Adrenal gland (tissue), 12 donors: ENCODE measurements around the gene FLT1. TPM values are rescaled to one million over a fixed set of nuclear protein-coding genes. Genes with fewer than 3 reads are reported as not detected.
A peak's percentile ranks its signal among the peaks of the same experiment; 100 is the strongest.

Experiments
- DNase-seq, 7 donors: peaks; one replicate each; pipeline ENCODE4 v3.0.0-alpha.2; 2019 to 2020
- H3K27ac ChIP-seq, 5 donors: fragments of 200-600 bp; sonication (generic) in 4 of 5; 1 replicate in 3 of 5; 2 replicates in 2 of 5; pipeline versions ENCODE4 v1.5.1 to v1.8.0; 2016 to 2020; ENCODE audit warnings: mild to moderate bottlenecking in 1 of 5
- H3K27me3 ChIP-seq: fragments of 200-600 bp; 2 replicates; pipeline ENCODE4 v1.8.0; 2021
- H3K36me3 ChIP-seq, 2 donors: fragments of 200-600 bp; replicated peaks in 1 of 2; 1 replicate in 1 of 2; 2 replicates in 1 of 2; pipeline versions ENCODE4 v1.5.1 to v1.8.0; 2018 to 2022
- H3K4me1 ChIP-seq, 2 donors: fragments of 200-600 bp; replicated peaks in 1 of 2; 1 replicate in 1 of 2; 2 replicates in 1 of 2; pipeline versions ENCODE4 v1.5.1 to v1.8.0; 2018 to 2021
- H3K4me3 ChIP-seq, 4 donors: fragments of 200-600 bp; sonication (generic) in 3 of 4; one replicate each; pipeline ENCODE4 v1.5.1; 2016 to 2018
- H3K9me3 ChIP-seq, 3 donors: fragments of 200-600 bp; sonication (generic) in 1 of 3; replicated peaks in 1 of 3; 1 replicate in 2 of 3; 2 replicates in 1 of 3; pipeline versions ENCODE4 v1.5.1 to v1.8.0; 2016 to 2021
- POLR2A ChIP-seq, 2 donors: fragments of 450-650 bp; IDR thresholded peaks; one replicate each; pipeline ENCODE4 v1.6.1; 2017; ENCODE audit warnings: antibody characterized with exemption in 2 of 2, mild to moderate bottlenecking in 2 of 2, moderate library complexity in 1 of 2
- WGBS, 4 donors: extraction: QIAGEN DNeasy Blood & Tissue Kit in 2 of 4; methylation state at CpG; one replicate each; pipeline versions ENCODE4 v1.1.5 to v1.1.7; 2013 to 2017; 5-methylcytosine and 5-hydroxymethylcytosine counted together
- intact Hi-C, 2 donors: fragments of 100-400 bp; cut with DNase I; formaldehyde crosslinking; loops; one replicate each; pipeline versions ENCODE4 v1.14.1 to v1.15.0; 2022 to 2023
- polyA plus RNA-seq, 3 donors: library from polyadenylated mRNA; stranded (reverse); fragments of 200-250 nt in 2 of 3; fragments of 350-450 nt in 1 of 3; fragmentation: Illumina TruSeq in 1 of 3; extraction: RNeasy Lipid Tissue Mini Kit (QIAGEN cat#74804) in 1 of 3; gene quantifications; one replicate each; pipeline ENCODE4 v1.2.3, GENCODE V29; 2013 to 2014
- total RNA-seq, 9 donors: library from RNA; depleted of rRNA in 4 of 9; stranded (reverse); fragments of >200 nt in 4 of 9; fragments of 120-200 nt in 1 of 9; fragmentation: NEBNext Ultra II Directional in 1 of 9; extraction: Animal tissue kit (Norgen Biotek cat#: 25700) in 1 of 9; gene quantifications; one replicate each; pipeline versions ENCODE4 v1.1.0 to v1.2.4, GENCODE V29; 2013 to 2023
- TF ChIP-seq, protein P1 (sequence below), 6 experiments: fragments of 450-650 bp in 4 of 6; fragments of 200-600 bp in 2 of 6; sonication (generic) in 1 of 6; IDR thresholded peaks; 1 replicate in 5 of 6; 2 replicates in 1 of 6; pipeline versions ENCODE4 v1.5.1 to v1.8.0; 2016 to 2021; ENCODE audit warnings: antibody characterized with exemption in 6 of 6, mild to moderate bottlenecking in 2 of 6, moderate library complexity in 1 of 6
- donor health status: healthy with polysubstance abuse.
- donor health status: Bipolar disorder and iron deficiency.
- donor health status: DM: yes; HTN: yes; CAD: no.
- donor health status: DM: no; HTN: no; CAD: no.
- donor health status: DM: no; HTN: no; CAD: no.
- donor health status: DM: yes; HTN: yes; CAD: no.

Gene FLT1
- total and polyA plus RNA-seq, 12 donors: 2.7 to 55.9 (median 24.2) TPM

DNA sequence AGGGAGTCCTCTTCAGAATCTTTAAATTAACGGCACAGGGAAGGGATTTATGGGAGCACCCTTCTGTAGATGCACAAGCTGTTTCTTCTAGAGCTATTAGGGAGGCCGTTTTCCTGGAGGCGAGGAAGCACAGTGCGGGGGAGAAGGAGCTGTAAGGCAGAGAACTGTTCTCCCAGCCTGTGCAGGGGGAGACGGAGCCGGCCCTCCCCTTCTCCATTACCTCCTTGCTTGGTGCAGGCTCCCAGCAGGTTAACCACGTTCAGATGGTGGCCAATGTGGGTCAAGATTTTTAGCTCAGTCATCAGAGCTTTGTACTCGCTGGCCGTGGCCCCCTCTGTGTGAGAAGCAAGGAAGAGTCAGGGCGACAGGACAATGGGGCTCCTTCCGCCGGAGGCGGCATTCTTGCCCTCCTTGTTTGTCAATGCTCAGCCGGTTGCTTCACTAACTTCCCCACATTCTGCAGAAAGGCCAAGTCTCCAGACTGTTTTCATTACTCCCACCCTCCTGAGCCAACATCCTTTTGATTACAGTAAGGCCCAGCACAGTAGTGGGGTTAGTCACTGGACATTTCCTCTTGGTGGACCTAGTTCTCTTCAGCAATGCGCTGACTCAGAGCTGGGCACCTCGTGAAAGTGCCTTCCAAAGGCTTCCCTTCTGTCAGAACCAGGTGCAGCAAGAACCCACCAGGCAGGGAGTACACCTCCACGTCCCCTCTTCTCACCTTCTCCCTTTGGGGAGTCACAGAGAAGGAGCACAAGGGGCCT lies 165.4 kb downstream of the FLT1 start:
- no peaks in the 10 kb centered on the region for H3K36me3 ChIP-seq
- DNase-seq: peak in 5 of 7 donors; percentile 15 to 55 (median 26)
- 64 to 84% (median 69%) methylated on average over 16 to 17 of the region's 17 CpGs for WGBS, 4 donors
- no peaks in the 10 kb centered on the region for H3K9me3 ChIP-seq
- peak overlapping the region in 1 of 5 donors; percentile 40 for H3K27ac ChIP-seq
- H3K27me3 ChIP-seq: no peaks in the 10 kb centered on the region
- TF ChIP-seq, protein P1, sequence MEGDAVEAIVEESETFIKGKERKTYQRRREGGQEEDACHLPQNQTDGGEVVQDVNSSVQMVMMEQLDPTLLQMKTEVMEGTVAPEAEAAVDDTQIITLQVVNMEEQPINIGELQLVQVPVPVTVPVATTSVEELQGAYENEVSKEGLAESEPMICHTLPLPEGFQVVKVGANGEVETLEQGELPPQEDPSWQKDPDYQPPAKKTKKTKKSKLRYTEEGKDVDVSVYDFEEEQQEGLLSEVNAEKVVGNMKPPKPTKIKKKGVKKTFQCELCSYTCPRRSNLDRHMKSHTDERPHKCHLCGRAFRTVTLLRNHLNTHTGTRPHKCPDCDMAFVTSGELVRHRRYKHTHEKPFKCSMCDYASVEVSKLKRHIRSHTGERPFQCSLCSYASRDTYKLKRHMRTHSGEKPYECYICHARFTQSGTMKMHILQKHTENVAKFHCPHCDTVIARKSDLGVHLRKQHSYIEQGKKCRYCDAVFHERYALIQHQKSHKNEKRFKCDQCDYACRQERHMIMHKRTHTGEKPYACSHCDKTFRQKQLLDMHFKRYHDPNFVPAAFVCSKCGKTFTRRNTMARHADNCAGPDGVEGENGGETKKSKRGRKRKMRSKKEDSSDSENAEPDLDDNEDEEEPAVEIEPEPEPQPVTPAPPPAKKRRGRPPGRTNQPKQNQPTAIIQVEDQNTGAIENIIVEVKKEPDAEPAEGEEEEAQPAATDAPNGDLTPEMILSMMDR (IDR thresholded peaks at IDR 0.05): no peak
- no peak overlapping the region for H3K4me3 ChIP-seq
- H3K4me1 ChIP-seq: no peaks in the 10 kb centered on the region
- intact Hi-C loops: loop anchor here in 1 of 2 donors (5.0 to 10.0 kb wide), 2 partner anchors 305 to 468 kb away; no protein-coding TSS in a partner anchor

DNA sequence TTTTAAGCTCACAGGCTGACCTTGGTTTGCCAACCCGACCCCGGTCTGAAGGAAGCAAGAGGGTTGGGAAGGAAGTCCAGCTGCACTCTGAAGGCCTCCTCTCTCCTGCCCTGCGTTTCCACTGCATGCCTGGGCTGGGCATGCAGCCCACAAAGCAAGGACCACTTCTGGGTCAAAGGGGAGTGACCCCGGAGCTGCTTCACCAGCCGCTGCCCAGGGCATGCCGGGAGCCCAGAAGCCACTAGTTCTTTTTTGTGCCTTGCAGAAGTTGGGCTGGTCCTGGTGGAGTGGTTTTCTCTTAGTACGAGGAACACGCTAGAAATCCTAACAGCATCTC lies 166.7 kb downstream of the FLT1 start:
- no peaks in the 10 kb centered on the region for H3K4me1 ChIP-seq
- H3K36me3 ChIP-seq: no peaks in the 10 kb centered on the region
- no peak overlapping the region for H3K4me3 ChIP-seq
- no peak overlapping the region for H3K27ac ChIP-seq
- no peaks in the 10 kb centered on the region for H3K9me3 ChIP-seq
- H3K27me3 ChIP-seq: no peaks in the 10 kb centered on the region
- TF ChIP-seq POLR2A (IDR thresholded peaks at IDR 0.05): no peak
- TF ChIP-seq, protein P1 (IDR thresholded peaks at IDR 0.05): no peak
- no peak for DNase-seq
- 61 to 72% (median 69%) methylated on average over 8 of the region's 8 CpGs for WGBS, 4 donors
- intact Hi-C loops: loop anchor here in 1 of 2 donors (5.0 to 10.0 kb wide), 2 partner anchors 307 to 469 kb away; no protein-coding TSS in a partner anchor

DNA sequence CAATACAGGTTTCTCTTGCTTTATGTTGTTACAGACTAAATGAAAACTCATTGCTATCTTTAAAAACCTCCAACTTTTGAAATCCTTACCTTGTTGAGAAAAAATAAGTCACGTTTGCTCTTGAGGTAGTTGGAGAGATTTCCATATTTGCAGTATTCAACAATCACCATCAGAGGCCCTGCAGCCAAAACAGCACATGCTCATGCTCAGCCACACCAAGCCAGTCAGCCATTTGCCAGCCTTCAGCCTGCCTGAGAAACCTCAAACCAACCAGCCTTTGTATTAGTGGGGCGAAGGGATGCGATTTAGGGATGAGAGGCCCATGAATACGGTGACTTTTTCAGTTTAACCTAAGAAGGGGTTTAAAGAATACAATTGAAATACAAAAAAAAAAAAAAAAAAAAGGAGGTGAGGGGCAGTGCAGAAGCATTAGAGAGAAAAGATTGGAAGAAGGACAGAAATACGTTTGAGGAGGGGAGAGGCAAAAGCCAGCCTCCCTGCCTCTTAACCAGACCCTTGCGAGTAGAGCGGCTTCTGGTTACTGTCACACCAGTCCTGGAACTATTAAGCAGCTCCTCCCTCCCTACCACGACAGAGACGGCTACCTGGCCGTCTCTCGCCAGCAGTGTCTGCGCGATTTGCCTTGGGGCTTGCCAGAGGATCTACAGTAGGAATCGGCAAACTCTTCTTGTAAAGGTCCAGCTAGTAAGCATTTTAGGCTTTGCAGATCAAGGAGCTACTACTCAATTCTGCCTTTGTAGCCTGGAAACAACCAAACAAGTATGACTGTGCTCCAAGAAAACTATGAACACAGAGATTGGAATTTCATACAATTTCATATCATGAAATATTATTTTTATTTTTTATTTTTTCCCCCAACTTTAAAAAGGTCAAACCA lies 167.3 kb downstream of the FLT1 start:
- H3K27ac ChIP-seq: no peak overlapping the region
- intact Hi-C loops: loop anchor here in 1 of 2 donors (5.0 to 10.0 kb wide), 2 partner anchors 307 to 470 kb away; no protein-coding TSS in a partner anchor
- H3K4me3 ChIP-seq: no peak overlapping the region
- no peaks in the 10 kb centered on the region for H3K36me3 ChIP-seq
- DNase-seq: no peak
- H3K9me3 ChIP-seq: no peaks in the 10 kb centered on the region
- H3K27me3 ChIP-seq: no peaks in the 10 kb centered on the region
- 86 to 90% (median 88%) methylated on average over 14 of the region's 14 CpGs for WGBS, 4 donors
- no peaks in the 10 kb centered on the region for H3K4me1 ChIP-seq
- TF ChIP-seq, protein P1 (IDR thresholded peaks at IDR 0.05): no peak
- TF ChIP-seq POLR2A (IDR thresholded peaks at IDR 0.05): no peak

DNA sequence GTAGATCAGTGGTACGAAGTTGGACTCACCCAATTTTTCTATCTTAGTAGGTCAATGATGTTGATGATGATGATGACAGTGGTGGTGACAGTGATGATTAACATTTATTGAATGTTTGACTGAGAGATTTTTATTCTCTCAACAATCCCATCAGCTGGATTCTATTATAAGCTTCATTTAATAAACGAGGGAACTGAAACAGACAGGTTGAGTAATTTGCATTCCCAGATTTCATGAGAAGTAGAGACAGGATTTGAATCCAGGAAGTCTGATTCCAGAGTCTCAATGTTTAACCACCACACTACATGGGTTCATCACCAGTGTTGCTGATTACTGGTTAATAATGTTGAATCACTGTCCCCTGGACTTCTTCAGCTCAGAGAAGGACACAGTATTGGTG lies 168.9 kb downstream of the FLT1 start:
- no peaks in the 10 kb centered on the region for H3K4me1 ChIP-seq

More for the DNA sequence above, 168.9 kb downstream of the FLT1 start:
- TF ChIP-seq, protein P1 (IDR thresholded peaks at IDR 0.05): no peak
- TF ChIP-seq POLR2A (IDR thresholded peaks at IDR 0.05): no peak
- Histone ChIP-seq H3K36me3 (no peaks in the 10 kb centered on the region), H3K9me3 (no peaks in the 10 kb centered on the region), H3K27ac (no peak overlapping the region), H3K27me3 (no peaks in the 10 kb centered on the region), H3K4me3 (no peak overlapping the region)
- intact Hi-C loops: loop anchor here in 1 of 2 donors (5.0 to 10.0 kb wide), 2 partner anchors 309 to 471 kb away; no protein-coding TSS in a partner anchor
- DNase-seq: no peak
- 55 to 71% (median 65%) methylated on average over 2 of the region's 2 CpGs for WGBS, 4 donors
